GM21367 (cell line): ENCODE data around the gene ZNF775.

Source experiments
- ATAC-seq: cut with Tn5 transposase; IDR thresholded peaks from one replicate; pipeline ENCODE4 v1.9.1; 2021; ENCODE audit not compliant: unreplicated experiment

The ZNF775 gene

GRCh38 chr7:150368884-150369747 lies 10.0 kb upstream of the ZNF775 start:
- ATAC-seq: peak; percentile 38

GRCh38 chr7:150369748-150370501 lies 9.2 kb upstream of the ZNF775 start:
- ATAC-seq: peak; percentile 1

GRCh38 chr7:150370612-150371071 lies 8.5 kb upstream of the ZNF775 start:
- ATAC-seq: no peak

GRCh38 chr7:150371131-150371995 lies 7.8 kb upstream of the ZNF775 start:
- ATAC-seq: no peak

GRCh38 chr7:150371996-150372270 lies 7.2 kb upstream of the ZNF775 start:
- no peak for ATAC-seq

- no peak for ATAC-seq
These were observed 6.7 kb upstream of the ZNF775 start for GRCh38 chr7:150372271-150373048.

- no peak for ATAC-seq
These were observed 5.9 kb upstream of the ZNF775 start for GRCh38 chr7:150373049-150373801.

- no peak for ATAC-seq
These were observed 5.1 kb upstream of the ZNF775 start for GRCh38 chr7:150374026-150374425.

- ATAC-seq: no peak
These were observed 4.7 kb upstream of the ZNF775 start for GRCh38 chr7:150374472-150374871.

GRCh38 chr7:150375662-150376521 lies 3.2 kb upstream of the ZNF775 start:
- no peak for ATAC-seq

GRCh38 chr7:150376560-150376959 lies 2.6 kb upstream of the ZNF775 start:
- no peak for ATAC-seq

- ATAC-seq: no peak
These were observed 1.9 kb upstream of the ZNF775 start for GRCh38 chr7:150377196-150377595.

GRCh38 chr7:150377635-150378034 lies 1.5 kb upstream of the ZNF775 start:
- ATAC-seq: no peak

- ATAC-seq: no peak
These were observed 846 bp upstream of the ZNF775 start for GRCh38 chr7:150378115-150378852.

GRCh38 chr7:150379441-150380379 lies 580 bp downstream of the ZNF775 start:
- ATAC-seq: no peak

GRCh38 chr7:150380463-150380862 lies 1.3 kb downstream of the ZNF775 start:
- no peak for ATAC-seq

GRCh38 chr7:150381096-150381495 lies 2.0 kb downstream of the ZNF775 start:
- ATAC-seq: no peak
